MM.1S (cell line): Measurements from ENCODE around the gene SEMA4C.

Source experiments
- DNase-seq: peaks from one replicate; pipeline ENCODE4 v3.0.0-alpha.2; 2015
- H2AFZ ChIP-seq: fragments of 300-600 bp; sonication (generic); 2 replicates; pipeline ENCODE4 v1.6.0; 2016; ENCODE audit warnings: antibody characterized with exemption, low read length
- H3F3A ChIP-seq: fragments of 300-600 bp; sonication (generic); 2 replicates; pipeline ENCODE4 v1.6.1; 2016; ENCODE audit warnings: mild to moderate bottlenecking, antibody characterized with exemption, low read length, moderate library complexity, mixed read lengths; ENCODE audit not compliant: insufficient read depth
- H3K27ac ChIP-seq: fragments of 300-600 bp; sonication (generic); 2 replicates; pipeline ENCODE4 v1.5.1; 2016; ENCODE audit warnings: mild to moderate bottlenecking, low read length
- H3K27me3 ChIP-seq: fragments of 300-600 bp; sonication (generic); replicated peaks from 2 replicates; pipeline ENCODE4 v1.6.0; 2016; ENCODE audit warnings: low read length; ENCODE audit not compliant: insufficient read depth
- H3K36me3 ChIP-seq: fragments of 300-600 bp; sonication (generic); replicated peaks from 2 replicates; pipeline ENCODE4 v1.6.1; 2016; ENCODE audit warnings: mild to moderate bottlenecking, low read length, mixed read lengths; ENCODE audit not compliant: insufficient read depth
- H3K4me1 ChIP-seq: fragments of 300-600 bp; sonication (generic); 2 replicates; pipeline ENCODE4 v1.6.1; 2016; ENCODE audit warnings: low read length, mixed read lengths
- H3K4me2 ChIP-seq: fragments of 300-600 bp; sonication (generic); 2 replicates; pipeline ENCODE4 v1.6.0; 2016; ENCODE audit warnings: low read depth, low read length
- H3K4me3 ChIP-seq: fragments of 300-600 bp; sonication (generic); 2 replicates; pipeline ENCODE4 v1.5.1; 2016; ENCODE audit warnings: low read length, mixed read lengths
- H3K79me2 ChIP-seq: fragments of 300-600 bp; sonication (generic); 2 replicates; pipeline ENCODE4 v1.6.1; 2016; ENCODE audit warnings: mixed run types, low read length, mixed read lengths
- H3K9ac ChIP-seq: fragments of 300-600 bp; sonication (generic); 2 replicates; pipeline ENCODE4 v1.6.1; 2016; ENCODE audit warnings: low read length, mixed read lengths
- H3K9me2 ChIP-seq: fragments of 300-600 bp; sonication (generic); replicated peaks from 2 replicates; pipeline ENCODE4 v1.6.1; 2016; ENCODE audit warnings: mild to moderate bottlenecking, low read length, mixed read lengths; ENCODE audit not compliant: insufficient read depth
- H3K9me3 ChIP-seq: fragments of 300-600 bp; sonication (generic); replicated peaks from 2 replicates; pipeline ENCODE4 v1.6.1; 2016; ENCODE audit warnings: mild to moderate bottlenecking, low read length, mixed read lengths; ENCODE audit not compliant: insufficient read depth
- H4K20me1 ChIP-seq: fragments of 300-600 bp; sonication (generic); 2 replicates; pipeline ENCODE4 v1.6.1; 2016; ENCODE audit warnings: mild to moderate bottlenecking, low read length, moderate library complexity, mixed read lengths; ENCODE audit not compliant: insufficient read depth
- CTCF ChIP-seq: fragments of 300-600 bp; sonication (generic); IDR thresholded peaks from 2 replicates; pipeline ENCODE4 v1.5.1; 2016; ENCODE audit warnings: antibody characterized with exemption, low read length, mixed read lengths
- EZH2 ChIP-seq: fragments of 300-600 bp; sonication (generic); optimal IDR thresholded peaks from 2 replicates; pipeline ENCODE3; 2017; ENCODE audit warnings: low read depth, mild to moderate bottlenecking, antibody characterized with exemption, low read length, mixed read lengths
- EZH2phosphoT487 ChIP-seq: fragments of 300-600 bp; sonication (generic); IDR thresholded peaks from 2 replicates; pipeline ENCODE4 v1.6.1; 2018; ENCODE audit warnings: antibody characterized with exemption, low read length

Gene SEMA4C

GRCh38 chr2:96888072-96889011 is 18.5 kb upstream of the SEMA4C start:
- DNase-seq = no peak
- no peaks in the 10 kb centered on the region for H3F3A ChIP-seq
- no peaks in the 10 kb centered on the region for H3K27me3 ChIP-seq
- H3K9ac ChIP-seq = no peak overlapping the region
- TF ChIP-seq EZH2phosphoT487 = no peak
- TF ChIP-seq EZH2 = no peak
- no peak for TF ChIP-seq CTCF
- no peak overlapping the region for H3K4me2 ChIP-seq
- no peaks in the 10 kb centered on the region for H3K79me2 ChIP-seq
- H3K4me1 ChIP-seq = no peaks in the 10 kb centered on the region
- no peaks in the 10 kb centered on the region for H3K36me3 ChIP-seq
- H3K9me3 ChIP-seq = no peaks in the 10 kb centered on the region
- no peaks in the 10 kb centered on the region for H3K9me2 ChIP-seq
- H3K27ac ChIP-seq = no peak overlapping the region
- H2AFZ ChIP-seq = no peak overlapping the region
- no peak overlapping the region for H3K4me3 ChIP-seq
- H4K20me1 ChIP-seq = no peaks in the 10 kb centered on the region

GRCh38 chr2:96887493-96888012 is 17.7 kb upstream of the SEMA4C start:
- Histone ChIP-seq H2AFZ (no peak overlapping the region), H3K79me2 (no peaks in the 10 kb centered on the region), H3F3A (no peaks in the 10 kb centered on the region), H4K20me1 (no peaks in the 10 kb centered on the region), H3K27me3 (no peaks in the 10 kb centered on the region), H3K9me2 (no peaks in the 10 kb centered on the region), H3K4me3 (no peak overlapping the region), H3K27ac (no peak overlapping the region), H3K4me2 (no peak overlapping the region), H3K36me3 (no peaks in the 10 kb centered on the region), H3K9ac (no peak overlapping the region), H3K9me3 (no peaks in the 10 kb centered on the region), H3K4me1 (no peaks in the 10 kb centered on the region)
- no peak for DNase-seq
- TF ChIP-seq CTCF (no peak), EZH2 (no peak), EZH2phosphoT487 (no peak)

GRCh38 chr2:96885432-96886347 is 15.8 kb upstream of the SEMA4C start:
- Histone ChIP-seq H3K36me3 (no peaks in the 10 kb centered on the region), H3K9ac (no peak overlapping the region), H3K27me3 (peaks cover 6% of the 10 kb centered on the region; the same call in 1 of the 2 replicates), H4K20me1 (no peaks in the 10 kb centered on the region), H3K79me2 (no peaks in the 10 kb centered on the region), H3K4me1 (no peaks in the 10 kb centered on the region), H3K27ac (no peak overlapping the region), H3F3A (no peaks in the 10 kb centered on the region), H3K9me3 (no peaks in the 10 kb centered on the region), H3K4me3 (no peak overlapping the region), H3K9me2 (no peaks in the 10 kb centered on the region), H3K4me2 (no peak overlapping the region), H2AFZ (no peak overlapping the region)
- no peak for DNase-seq
- TF ChIP-seq EZH2phosphoT487 (no peak), CTCF (no peak), EZH2 (no peak)
